Gastrocnemius medialis (tissue), 4 donors: Measurements from ENCODE around the gene HTR3A.

Experiments
- CTCF ChIP-seq, 5 experiments: fragments of 450-650 bp in 3 of 5; fragments of 200-600 bp in 2 of 5; sonication (generic) in 2 of 5; IDR thresholded peaks in 4 of 5; conservative IDR thresholded peaks in 1 of 5; 1 replicate in 4 of 5; 2 replicates in 1 of 5; pipeline ENCODE4 v1.5.1; 2016 to 2019; ENCODE audit warnings: antibody characterized with exemption in 5 of 5, mild to moderate bottlenecking in 3 of 5, moderate library complexity in 3 of 5
- POLR2A ChIP-seq, 2 donors: fragments of 450-650 bp; IDR thresholded peaks; one replicate each; pipeline ENCODE4 v1.6.1; 2017; ENCODE audit warnings: antibody characterized with exemption in 2 of 2, mild to moderate bottlenecking in 2 of 2, moderate library complexity in 2 of 2

GRCh38 chr11:113979431-113979830, 4.5 kb downstream of the HTR3A start:
- TF ChIP-seq CTCF (IDR thresholded peaks at IDR 0.05 in 4 of 5, conservative IDR thresholded peaks at IDR 0.05 in 1 of 5) (no peak), POLR2A (IDR thresholded peaks at IDR 0.05) (no peak)
